Measurements from ENCODE around the gene ETDC.
A peak's percentile ranks its signal among the peaks of the same experiment; 100 is the strongest.
"Not testable (repeated sequence)": the region's sequence is repeated elsewhere in the genome, so short reads cannot be mapped to it uniquely, and the experiment has no call there.

ETDC gene

DNA sequence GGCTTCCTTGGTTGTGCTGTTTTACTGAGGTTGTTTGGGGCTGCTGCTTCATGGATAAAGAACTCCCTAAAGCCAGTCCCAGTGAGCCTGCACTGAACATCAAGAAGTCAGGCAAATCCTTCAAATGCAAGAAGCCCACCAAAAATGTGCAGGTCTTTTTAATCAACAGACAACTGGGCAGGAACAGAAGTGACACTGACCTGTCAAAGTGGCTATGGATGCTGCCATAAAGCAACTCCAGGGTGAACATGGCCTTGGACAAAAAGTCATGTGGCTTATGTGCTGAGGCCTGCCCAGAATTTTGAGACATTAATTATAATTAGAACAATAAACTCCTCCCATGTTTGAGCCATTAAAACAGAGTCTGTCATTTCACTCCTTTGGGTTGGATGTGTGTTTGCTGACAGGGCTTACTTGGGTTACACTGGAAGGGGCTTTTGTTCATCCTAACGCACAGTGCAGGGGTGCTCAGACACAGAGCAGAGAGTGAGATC is at the start of gene ETDC:
ETDC (plus strand) TSS at position 51 of the 494 bp plus-strand sequence; CDS start at position 51, 0 bp downstream.
- no peak for DNase-seq

DNA sequence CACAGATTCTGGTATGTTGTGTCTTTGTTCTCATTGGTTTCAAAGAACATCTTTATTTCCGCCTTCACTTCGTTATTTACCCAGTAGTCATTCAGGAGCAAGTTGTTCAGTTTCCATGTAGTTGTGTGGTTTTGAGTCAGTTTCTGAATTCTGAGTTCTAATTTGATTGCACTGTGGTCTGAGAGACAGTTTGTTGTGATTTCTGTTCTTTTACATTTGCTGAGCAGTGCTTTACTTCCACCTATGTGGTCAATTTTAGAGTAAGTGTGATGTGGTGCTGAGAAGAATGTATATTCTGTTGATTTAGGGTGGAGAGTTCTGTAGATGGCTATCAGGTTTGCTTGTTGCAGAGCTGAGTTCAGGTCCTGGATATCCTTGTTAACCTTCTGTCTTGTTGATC is 48.3 kb upstream of the ETDC start:
- DNase-seq: not testable (repeated sequence)

DNA sequence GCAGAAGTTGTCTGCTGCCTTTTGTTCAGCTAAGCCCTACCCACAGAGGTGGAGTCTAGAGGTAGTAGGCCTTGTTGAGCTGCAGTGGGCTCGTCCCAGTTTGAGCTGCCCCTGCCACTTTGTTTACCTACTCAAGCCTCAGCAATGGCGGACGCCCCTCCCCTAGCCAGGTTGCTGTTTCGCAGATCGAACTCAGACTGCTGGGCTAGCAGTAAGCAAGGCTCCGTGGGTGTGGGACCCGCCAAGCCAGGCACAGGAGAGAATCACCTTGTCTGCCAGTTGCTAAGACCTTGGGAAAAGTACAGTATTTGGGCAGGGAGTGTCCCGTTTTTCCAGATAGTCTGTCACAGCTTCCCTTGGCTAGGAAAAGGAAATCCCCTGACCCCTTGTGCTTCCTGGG is 45.9 kb upstream of the ETDC start:
- not testable (repeated sequence) for DNase-seq

DNA sequence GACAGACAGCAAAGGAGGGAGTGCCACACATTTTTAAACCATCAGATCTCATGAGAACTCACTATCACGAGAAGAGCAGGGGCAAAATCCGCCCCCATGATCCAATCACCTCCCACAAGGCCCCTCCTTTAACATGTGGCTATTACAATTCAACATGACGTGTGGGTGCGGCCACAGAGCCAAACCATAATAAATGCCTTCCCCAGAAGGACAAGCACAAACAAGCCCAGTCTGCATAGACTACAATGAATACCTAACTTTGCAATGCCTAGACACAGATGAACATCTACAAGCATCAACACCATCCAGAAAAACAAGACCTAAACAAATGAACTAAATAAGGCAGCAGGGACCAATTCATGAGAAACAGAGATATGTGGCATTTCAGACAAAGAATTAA is 45.1 kb upstream of the ETDC start:
- DNase-seq: no peak

DNA sequence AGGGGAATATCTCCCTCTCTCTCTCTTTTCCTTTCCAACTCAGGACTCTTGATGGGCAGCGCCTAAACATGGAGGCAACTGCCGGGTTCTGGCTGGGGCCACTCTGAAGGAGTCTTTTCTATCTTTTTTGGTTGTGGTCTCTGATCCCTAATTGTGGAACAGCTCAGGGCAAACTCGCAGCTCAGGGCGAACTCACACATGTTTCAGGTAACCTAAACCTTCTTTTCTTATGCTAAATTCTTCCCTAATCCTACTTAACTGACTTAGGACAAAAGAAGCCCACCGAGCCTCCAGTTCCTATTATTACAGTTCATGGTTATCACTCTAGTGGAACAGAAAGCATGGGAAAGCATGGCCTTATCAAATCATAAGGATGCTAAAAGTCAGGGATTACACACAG is 36.1 kb upstream of the ETDC start:
- no peak for DNase-seq

- no peak for DNase-seq
Measured at GRCh38 chrX:135275973-135276372, 33.3 kb upstream of the ETDC start.

DNA sequence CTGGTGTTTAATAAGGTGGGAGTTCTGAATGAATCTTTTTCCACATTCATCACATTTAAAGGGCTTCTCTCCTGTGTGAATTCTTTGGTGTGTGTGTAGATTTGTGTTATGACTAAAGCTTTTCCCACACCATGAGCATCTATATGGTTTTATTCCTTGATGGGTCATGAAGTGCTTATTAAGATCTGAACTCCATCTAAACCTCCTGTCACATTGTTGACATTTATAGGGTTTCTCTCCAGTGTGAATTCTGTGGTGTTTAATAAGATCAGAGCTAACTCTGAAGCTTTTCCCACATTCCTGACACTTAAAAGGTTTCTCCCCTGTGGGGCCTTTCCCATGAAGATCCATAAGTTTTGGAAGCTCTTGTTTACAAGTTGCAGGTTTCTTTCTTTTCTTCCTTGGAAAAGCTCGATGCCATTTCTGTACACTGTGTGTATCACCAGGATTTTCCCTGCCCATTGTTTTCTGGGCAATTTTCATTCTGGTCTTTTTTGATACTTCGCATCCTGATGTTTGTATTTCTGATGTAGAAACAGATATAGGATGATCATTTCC is 21.9 kb upstream of the ETDC start:
- no peak for DNase-seq

DNA sequence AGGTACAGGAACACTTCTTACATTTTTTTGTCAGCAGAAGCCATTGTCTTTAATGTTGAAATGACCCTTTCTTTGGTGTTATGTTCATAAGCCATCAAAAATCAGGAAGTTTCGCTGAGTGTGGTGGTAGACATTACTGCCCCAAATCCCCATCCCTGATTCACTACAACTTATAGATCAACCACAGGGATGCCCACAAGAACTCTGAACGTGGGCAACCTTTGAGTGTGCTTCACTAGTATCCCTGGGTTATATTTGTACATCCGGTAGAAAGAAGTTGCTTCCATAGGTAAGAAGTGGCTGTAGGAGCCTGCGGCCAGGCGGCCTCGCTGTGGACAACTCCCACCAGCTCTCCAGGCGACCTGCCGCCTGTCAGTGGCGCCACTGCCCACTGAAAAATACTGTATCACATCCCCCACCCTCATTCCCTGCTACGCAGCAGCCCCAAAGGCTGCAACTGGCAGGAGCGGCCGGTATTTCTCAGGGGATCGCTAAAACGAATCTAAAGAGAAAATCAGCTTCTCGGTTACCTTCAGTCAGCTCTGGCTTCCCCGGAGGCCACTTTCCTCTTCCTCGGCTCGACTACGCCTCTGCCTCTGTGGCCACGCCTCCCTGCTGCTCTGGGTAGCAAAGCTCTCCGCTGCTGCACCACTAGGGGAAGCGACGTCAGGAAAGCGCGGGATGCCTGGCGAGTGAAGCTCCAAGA is 13.9 kb upstream of the ETDC start:
- DNase-seq: peak; percentile 49

DNA sequence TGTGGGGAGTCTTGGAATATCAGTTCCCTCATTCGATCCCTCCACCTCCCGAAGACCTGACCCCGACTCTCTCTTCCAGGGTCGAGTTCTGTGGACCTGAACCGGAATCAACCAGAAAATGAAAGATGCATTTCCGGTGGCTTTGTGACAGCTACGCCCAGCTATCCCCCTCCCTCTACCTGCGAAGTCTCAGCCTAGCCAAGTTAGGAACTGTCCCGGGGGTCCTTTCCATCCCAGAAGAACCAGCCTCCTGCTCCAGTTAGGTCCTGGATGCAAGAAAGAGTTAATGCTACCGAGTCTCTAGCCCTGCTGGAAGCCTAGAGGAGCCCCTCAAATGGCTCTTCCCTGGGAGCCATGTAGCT is 13.4 kb upstream of the ETDC start:
- no peak for DNase-seq

- no peak for DNase-seq
Measured at GRCh38 chrX:135302269-135302873, 6.9 kb upstream of the ETDC start.

DNA sequence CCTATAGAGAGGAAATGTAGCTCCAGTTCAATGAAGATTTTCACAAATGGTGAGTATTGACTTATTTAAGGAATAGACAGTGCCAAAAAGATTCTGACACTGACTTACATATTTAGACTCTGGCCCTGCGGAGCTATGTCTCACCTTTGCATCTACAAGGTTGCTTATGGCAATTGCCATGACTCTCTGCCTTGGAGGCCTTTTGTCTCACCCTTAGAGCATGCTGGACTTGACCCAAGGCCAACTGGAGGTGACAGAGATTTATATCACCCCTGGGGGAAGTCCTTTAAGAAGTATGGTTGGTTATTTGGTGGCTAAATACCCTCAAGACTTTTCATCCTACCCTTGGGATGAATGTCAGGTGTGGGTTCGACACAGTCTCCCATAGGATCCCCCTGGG is 4.5 kb upstream of the ETDC start:
- no peak for DNase-seq

GRCh38 chrX:135307171-135307570 is 2.1 kb upstream of the ETDC start:
- DNase-seq: no peak

- no peak for DNase-seq
Measured at GRCh38 chrX:135308345-135308855, 880 bp upstream of the ETDC start.

DNA sequence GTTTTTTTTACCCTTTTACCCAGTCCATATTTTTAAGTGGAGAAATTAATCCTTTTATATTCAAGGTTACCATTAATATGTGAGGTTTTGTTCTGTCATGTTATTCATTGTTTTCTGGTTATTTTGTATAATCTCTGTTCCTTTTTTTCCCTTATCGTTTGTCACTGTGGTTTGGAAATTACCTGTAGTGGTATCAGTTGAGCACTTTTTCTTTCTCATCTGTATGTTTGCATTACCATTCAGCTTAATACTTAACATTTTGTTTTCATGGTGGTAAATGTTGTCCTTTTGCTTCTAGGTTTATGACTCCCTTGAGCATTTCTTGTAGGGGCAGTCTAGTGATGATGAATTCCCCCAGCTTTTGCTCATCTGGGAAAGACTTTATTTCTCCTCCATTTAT is 6.6 kb downstream of the ETDC start:
- no peak for DNase-seq

GRCh38 chrX:135324463-135324862 is 15.2 kb downstream of the ETDC start:
- DNase-seq: no peak

DNA sequence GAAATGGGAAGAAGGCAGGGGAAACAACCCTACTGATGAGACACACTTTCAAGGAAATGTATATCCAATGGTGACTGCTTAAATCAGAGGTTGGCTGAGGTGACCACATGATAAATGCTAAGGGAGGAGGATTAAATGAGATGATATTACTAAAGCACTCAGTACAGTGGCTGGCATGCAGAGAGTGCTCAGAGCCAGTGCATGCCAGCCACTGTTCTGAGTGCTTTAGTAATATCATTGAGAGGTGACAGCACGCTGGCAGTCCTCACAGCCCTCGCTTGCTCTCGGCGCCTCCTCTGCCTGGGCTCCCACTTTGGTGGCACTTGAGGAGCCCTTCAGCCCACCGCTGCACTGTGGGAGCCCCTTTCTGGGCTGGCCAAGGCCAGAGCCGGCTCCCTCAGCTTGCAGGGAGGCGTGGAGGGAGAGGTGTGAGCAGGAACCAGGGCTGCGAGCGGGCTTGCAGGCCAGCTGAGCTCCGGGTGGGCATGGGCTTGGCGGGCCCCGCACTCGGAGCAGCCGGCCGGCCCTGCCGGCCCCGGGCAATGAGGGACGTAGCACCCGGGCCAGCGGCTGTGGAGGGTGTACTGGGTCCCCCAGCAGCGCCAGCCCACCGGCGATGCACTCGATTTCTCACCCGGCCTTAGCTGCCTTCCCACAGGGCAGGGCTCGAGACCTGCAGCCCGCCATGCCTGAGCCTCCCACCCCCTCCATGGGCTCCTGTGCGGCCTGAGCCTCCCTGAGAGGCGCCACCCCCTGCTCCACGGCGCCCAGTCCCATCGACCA is 15.9 kb downstream of the ETDC start:
- not testable (repeated sequence) for DNase-seq

DNA sequence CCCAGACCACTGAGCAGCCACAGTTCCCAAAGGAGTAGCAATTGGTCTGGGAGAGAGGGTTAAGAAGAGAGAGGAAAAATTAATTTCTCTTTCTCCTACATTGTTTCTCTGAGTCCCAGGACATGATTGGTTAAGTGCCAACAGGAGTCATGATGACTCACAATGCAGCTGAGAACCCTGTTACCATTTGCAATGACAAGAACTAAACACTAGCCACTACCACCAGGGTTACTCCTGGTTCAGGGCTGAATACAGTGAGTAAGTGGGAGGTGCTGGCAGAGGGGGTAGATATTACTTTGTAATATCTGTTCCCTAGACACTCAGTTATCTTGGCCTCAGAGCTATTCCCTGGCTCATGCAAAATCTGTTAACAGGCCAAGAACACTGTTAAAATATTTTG is 18.0 kb downstream of the ETDC start:
- no peak for DNase-seq

DNA sequence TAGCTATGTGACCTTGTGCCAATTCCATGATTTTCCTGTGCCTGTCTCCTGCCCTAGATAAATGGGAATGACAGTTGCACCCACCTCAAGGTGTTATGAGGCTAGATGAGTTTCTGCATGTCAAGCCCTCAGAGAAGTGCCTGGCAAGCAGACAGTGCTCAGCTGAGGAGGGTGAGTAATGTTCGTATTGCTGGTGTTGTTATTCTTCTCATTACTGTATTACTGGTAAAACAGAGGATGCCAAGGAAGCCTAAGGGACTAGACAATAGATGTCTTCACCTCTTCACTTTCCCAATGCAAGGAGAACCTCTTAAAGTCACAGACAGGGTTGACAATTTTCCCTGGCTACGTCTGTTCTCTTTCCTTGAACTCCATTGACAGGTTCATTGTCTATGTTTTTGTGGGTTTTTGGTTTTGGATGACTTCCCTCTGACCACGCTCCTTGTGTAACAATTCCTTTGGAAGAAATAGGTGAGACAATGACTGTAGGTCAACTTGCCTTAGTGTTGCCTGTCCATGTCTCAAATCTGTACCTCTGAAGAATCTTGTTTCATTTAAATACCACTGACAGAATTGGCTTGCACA is 19.2 kb downstream of the ETDC start:
- DNase-seq: no peak

- DNase-seq: no peak
Measured at GRCh38 chrX:135330706-135331105, 21.4 kb downstream of the ETDC start.

GRCh38 chrX:135331525-135331924 is 22.2 kb downstream of the ETDC start:
- DNase-seq: no peak

GRCh38 chrX:135340831-135341230 is 31.6 kb downstream of the ETDC start:
- DNase-seq: no peak

DNA sequence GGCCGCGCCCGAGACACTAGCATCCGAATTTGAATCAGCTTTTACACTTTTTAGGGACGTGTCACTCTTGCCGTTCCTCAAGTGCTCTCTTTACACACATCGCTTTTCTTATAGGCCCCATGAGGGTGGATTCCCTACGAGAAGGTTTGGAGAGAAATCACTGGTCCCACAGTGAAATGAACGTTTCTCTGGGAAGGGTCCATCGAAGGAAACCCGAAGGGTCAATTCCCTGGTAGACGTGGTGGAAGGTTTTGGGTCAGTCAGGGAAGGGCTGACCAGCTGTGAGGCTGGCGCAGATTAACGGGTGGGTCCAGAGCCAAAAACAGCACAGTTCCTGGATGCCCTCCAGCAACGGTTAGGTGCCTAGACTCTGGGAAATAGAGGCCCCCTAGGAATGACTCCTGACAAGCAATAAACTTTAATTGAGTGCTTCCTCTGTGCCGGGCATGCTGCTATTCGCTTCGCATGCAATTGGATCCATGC is 35.9 kb downstream of the ETDC start:
- DNase-seq: no peak

GRCh38 chrX:135346975-135347374 is 37.7 kb downstream of the ETDC start:
- no peak for DNase-seq
